PC-3 (cell line): Measurements from ENCODE around the gene RAB8A. TPM values are rescaled to one million over a fixed set of nuclear protein-coding genes. Genes with fewer than 3 reads are reported as not detected.
A peak's percentile ranks its signal among the peaks of the same experiment; 100 is the strongest.

ENCODE experiments used
- ATAC-seq: fragments of 200-7000 bp; cut with Tn5 transposase; 2 replicates; pipeline ENCODE4 v1.9.1; 2020; ENCODE audit warnings: mild to moderate bottlenecking, moderate library complexity
- BruUV-seq: library from RNA; stranded (reverse); fragments of 400-500 nt; replicated peaks from 2 replicates; lab custom pipeline; 2021; lab: Mats Ljungman, UMichigan
- CTCF ChIA-PET: fragments of 300-600 bp; sonication (Branson Sonifier 250); formaldehyde crosslinking; loops from one replicate; lab custom pipeline; 2022; ENCODE audit warnings: antibody characterized with exemption; lab: Charles Lee
- POLR2A ChIA-PET: fragments of 300-600 bp; sonication (Branson Sonifier 250); formaldehyde crosslinking; loops from one replicate; lab custom pipeline; 2022; ENCODE audit warnings: antibody characterized with exemption; ENCODE audit not compliant: unreplicated experiment; lab: Charles Lee
- DNase-seq: peaks from one replicate; pipeline ENCODE4 v3.0.0-alpha.2; 2015
- H2AFZ ChIP-seq: fragments of 300-600 bp; sonication (generic); 2 replicates; pipeline ENCODE4 v1.6.0; 2016; ENCODE audit warnings: antibody characterized with exemption, low read length
- H3F3A ChIP-seq: fragments of 300-600 bp; sonication (generic); one replicate; pipeline ENCODE4 v1.6.0; 2017; ENCODE audit warnings: antibody characterized with exemption, low read length, control low read depth, mild to moderate bottlenecking; ENCODE audit not compliant: unreplicated experiment
- H3K27ac ChIP-seq: fragments of 300-600 bp; sonication (generic); 2 replicates; pipeline ENCODE4 v1.5.1; 2016; ENCODE audit warnings: mild to moderate bottlenecking, low read length
- H3K27me3 ChIP-seq: fragments of 300-600 bp; sonication (generic); 2 replicates; pipeline ENCODE4 v1.6.1; 2016; ENCODE audit warnings: low read length, mixed read lengths
- H3K36me3 ChIP-seq: fragments of 300-600 bp; sonication (generic); 2 replicates; pipeline ENCODE4 v1.6.1; 2016; ENCODE audit warnings: low read depth, mixed run types, low read length, mixed read lengths
- H3K4me1 ChIP-seq: fragments of 300-600 bp; sonication (generic); 2 replicates; pipeline ENCODE4 v1.5.1; 2016; ENCODE audit warnings: low read length; ENCODE audit not compliant: insufficient read depth
- H3K4me2 ChIP-seq: fragments of 300-600 bp; sonication (generic); 2 replicates; pipeline ENCODE4 v1.6.0; 2016; ENCODE audit warnings: low read length
- H3K4me3 ChIP-seq: fragments of 300-600 bp; sonication (generic); 2 replicates; pipeline ENCODE4 v1.5.1; 2016; ENCODE audit warnings: mild to moderate bottlenecking, low read length, mixed read lengths
- H3K79me2 ChIP-seq: fragments of 300-600 bp; sonication (generic); 2 replicates; pipeline ENCODE4 v1.6.1; 2017; ENCODE audit warnings: low read length, mixed read lengths
- H3K9ac ChIP-seq: fragments of 300-600 bp; sonication (generic); 2 replicates; pipeline ENCODE4 v1.6.0; 2016; ENCODE audit warnings: mild to moderate bottlenecking, low read length
- H3K9me2 ChIP-seq: fragments of 300-600 bp; sonication (generic); replicated peaks from 2 replicates; pipeline ENCODE4 v1.6.1; 2016; ENCODE audit warnings: mixed run types, low read length, mixed read lengths
- H3K9me3 ChIP-seq: fragments of 300-600 bp; sonication (generic); 2 replicates; pipeline ENCODE4 v1.6.1; 2016; ENCODE audit warnings: low read length, mixed read lengths
- H4K20me1 ChIP-seq: fragments of 300-600 bp; sonication (generic); 2 replicates; pipeline ENCODE4 v1.6.1; 2016; ENCODE audit warnings: low read length, mixed read lengths
- EZH2 ChIP-seq: fragments of 300-600 bp; sonication (generic); IDR thresholded peaks from one replicate; pipeline ENCODE4 v1.6.1; 2017; ENCODE audit warnings: antibody characterized with exemption, mild to moderate bottlenecking, low read length; ENCODE audit not compliant: unreplicated experiment
- EZH2phosphoT487 ChIP-seq: fragments of 300-600 bp; sonication (generic); IDR thresholded peaks from 2 replicates; pipeline ENCODE4 v1.6.1; 2018; ENCODE audit warnings: mild to moderate bottlenecking, antibody characterized with exemption, low read length, borderline replicate concordance
- intact Hi-C: fragments of 100-400 bp; cut with micrococcal nuclease; formaldehyde crosslinking; loops from 2 replicates; pipeline ENCODE4 v1.9.0; 2023
- total RNA-seq: library from RNA; depleted of rRNA; stranded (reverse); fragments of >200 nt; gene quantifications from 2 replicates; pipeline ENCODE4 v1.2.3, GENCODE V29; 2014
- TF ChIP-seq, protein P1 (sequence below): fragments of 300-600 bp; sonication (generic); conservative IDR thresholded peaks from 2 replicates; pipeline ENCODE4 v1.5.1; 2017; ENCODE audit warnings: antibody characterized with exemption, low read depth, mild to moderate bottlenecking, low read length

Gene RAB8A
- total RNA-seq, 1 experiment from 2014 or later, result 94.5 TPM

DNA sequence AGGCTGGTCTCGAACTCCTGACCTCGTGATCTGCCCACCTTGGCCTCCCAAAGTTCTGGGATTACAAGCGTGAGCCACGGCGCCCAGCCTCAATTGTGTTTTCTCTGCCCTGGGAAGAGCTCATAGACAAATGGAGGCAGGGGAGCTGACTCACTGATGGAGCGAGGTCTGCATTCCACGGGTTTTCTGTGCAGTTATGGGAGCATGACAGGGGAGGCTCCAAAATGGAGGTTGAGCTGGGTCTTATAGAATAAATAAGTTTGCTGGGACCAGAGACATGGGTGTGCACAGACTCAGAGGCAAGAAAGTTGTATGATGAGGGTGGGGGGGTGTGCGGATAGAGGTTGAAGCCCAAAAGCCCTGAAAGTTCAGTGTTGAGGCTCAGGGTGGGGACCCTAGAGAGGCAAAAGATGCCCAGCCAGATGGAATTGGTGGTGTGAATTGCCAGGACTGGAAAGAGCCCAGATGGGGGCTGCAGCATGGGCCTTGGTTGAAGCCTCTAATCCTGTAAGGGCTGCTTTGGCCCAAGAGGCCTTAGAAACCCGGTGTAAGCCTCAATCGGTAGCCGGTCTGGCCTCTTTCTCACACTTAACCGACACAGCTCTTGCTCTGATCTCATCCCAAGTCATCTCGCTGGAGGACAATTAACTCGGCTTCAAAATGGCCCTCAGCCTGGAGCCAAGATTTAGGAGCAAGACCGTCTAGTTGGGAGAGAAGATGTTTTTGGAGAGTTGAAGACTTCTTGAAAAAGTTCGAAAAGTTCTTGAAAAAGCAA, 33.5 kb upstream of the RAB8A start:
- H3K9me3 ChIP-seq, result no peaks in the 10 kb centered on the region
- H3K36me3 ChIP-seq, result peaks cover 52% of the 10 kb centered on the region
- ChIA-PET POLR2A (interaction anchor here (0.6 to 1.2 kb wide), 4 partner anchors 8 to 327 kb away, joined by 3 to 9 read pairs (median 4); no protein-coding TSS in a partner anchor), CTCF (interaction anchor here (0.5 to 1.1 kb wide), 4 partner anchors 8 to 36 kb away, joined by 3 to 7 read pairs (median 4); no protein-coding TSS in a partner anchor)
- H3F3A ChIP-seq, result peaks cover 9% of the 10 kb centered on the region
- peaks cover 46% of the 10 kb centered on the region for H3K79me2 ChIP-seq
- ATAC-seq (peak; percentile 36), DNase-seq (peak; percentile 67)
- H3K4me3 ChIP-seq, result no peak overlapping the region
- TF ChIP-seq, protein P1, sequence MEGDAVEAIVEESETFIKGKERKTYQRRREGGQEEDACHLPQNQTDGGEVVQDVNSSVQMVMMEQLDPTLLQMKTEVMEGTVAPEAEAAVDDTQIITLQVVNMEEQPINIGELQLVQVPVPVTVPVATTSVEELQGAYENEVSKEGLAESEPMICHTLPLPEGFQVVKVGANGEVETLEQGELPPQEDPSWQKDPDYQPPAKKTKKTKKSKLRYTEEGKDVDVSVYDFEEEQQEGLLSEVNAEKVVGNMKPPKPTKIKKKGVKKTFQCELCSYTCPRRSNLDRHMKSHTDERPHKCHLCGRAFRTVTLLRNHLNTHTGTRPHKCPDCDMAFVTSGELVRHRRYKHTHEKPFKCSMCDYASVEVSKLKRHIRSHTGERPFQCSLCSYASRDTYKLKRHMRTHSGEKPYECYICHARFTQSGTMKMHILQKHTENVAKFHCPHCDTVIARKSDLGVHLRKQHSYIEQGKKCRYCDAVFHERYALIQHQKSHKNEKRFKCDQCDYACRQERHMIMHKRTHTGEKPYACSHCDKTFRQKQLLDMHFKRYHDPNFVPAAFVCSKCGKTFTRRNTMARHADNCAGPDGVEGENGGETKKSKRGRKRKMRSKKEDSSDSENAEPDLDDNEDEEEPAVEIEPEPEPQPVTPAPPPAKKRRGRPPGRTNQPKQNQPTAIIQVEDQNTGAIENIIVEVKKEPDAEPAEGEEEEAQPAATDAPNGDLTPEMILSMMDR, result no peak
- no peak for TF ChIP-seq EZH2
- no peak for TF ChIP-seq EZH2phosphoT487
- H3K4me1 ChIP-seq, result peaks cover 32% of the 10 kb centered on the region
- no peaks in the 10 kb centered on the region for H3K9me2 ChIP-seq
- H3K27me3 ChIP-seq, result no peaks in the 10 kb centered on the region
- peak overlapping the region; percentile 98 for H3K27ac ChIP-seq
- H3K9ac ChIP-seq, result peak overlapping the region; percentile 84
- H4K20me1 ChIP-seq, result no peaks in the 10 kb centered on the region
- intact Hi-C loops, result no loop called here
- H3K4me2 ChIP-seq, result peak overlapping the region; percentile 45
- H2AFZ ChIP-seq, result no peak overlapping the region
- TSS peak; percentile 98 for BruUV-seq

- intact Hi-C loops, result loop anchor here (1.0 kb wide), 2 partner anchors 9 to 32 kb away; partner anchors contain the start of gene RAB8A
- ChIA-PET CTCF (interaction anchor here (0.5 to 1.1 kb wide), 4 partner anchors 9 to 37 kb away, joined by 3 to 7 read pairs (median 4); no protein-coding TSS in a partner anchor), POLR2A (interaction anchor here (0.6 to 1.2 kb wide), 5 partner anchors 9 to 107 kb away, joined by 3 to 9 read pairs (median 8); no protein-coding TSS in a partner anchor)
- Histone ChIP-seq H3F3A (peaks cover 9% of the 10 kb centered on the region), H3K4me3 (peak overlapping the region; percentile 3; the same call in 1 of the 2 replicates), H3K36me3 (peaks cover 46% of the 10 kb centered on the region), H3K4me2 (peak overlapping the region; percentile 60), H3K4me1 (peaks cover 32% of the 10 kb centered on the region), H2AFZ (no peak overlapping the region), H4K20me1 (no peaks in the 10 kb centered on the region), H3K9me2 (no peaks in the 10 kb centered on the region), H3K27ac (peak overlapping the region; percentile 98), H3K9ac (peak overlapping the region; percentile 84), H3K27me3 (no peaks in the 10 kb centered on the region), H3K79me2 (peaks cover 38% of the 10 kb centered on the region), H3K9me3 (no peaks in the 10 kb centered on the region)
- no peak for TF ChIP-seq EZH2
- TF ChIP-seq, protein P1, result no peak
- TF ChIP-seq EZH2phosphoT487, result no peak
- BruUV-seq, result TSS peak; percentile 70
- DNase-seq (peak; percentile 99), ATAC-seq (peak; percentile 90)
Measured at GRCh38 chr19:16078759-16079707, 32.7 kb upstream of the RAB8A start.
